ENCODE data around the gene CCDC146. TPM values are rescaled to one million over a fixed set of nuclear protein-coding genes. Genes with fewer than 3 reads are reported as not detected.
A peak's percentile ranks its signal among the peaks of the same experiment; 100 is the strongest.
"Not testable (repeated sequence)": the region's sequence is repeated elsewhere in the genome, so short reads cannot be mapped to it uniquely, and the experiment has no call there.

CCDC146 gene
- total RNA-seq (2022): 1.4 and 2.6 TPM in 2 replicates
- percentile 42 among the genes with signal in this experiment for Bru-seq, nascent RNA
- percentile 53 among the genes with signal in this experiment for BruChase-seq, experiment 1, labeled RNA remaining after a 2-hour chase
- percentile 49 among the genes with signal in this experiment for BruChase-seq, experiment 2, labeled RNA remaining after a 6-hour chase
- long read RNA-seq, partial matches to known transcripts: 0 of 4 reads
- long read RNA-seq, other reads (novel, unspliced or antisense): 4 of 4 reads

GRCh38 chr7:77121860-77122681 is at the start of gene CCDC146:
Gene CCDC146, plus strand, starts transcription at chr7:77122615. Its CDS starts 45,054 bp downstream, at chr7:77167669.
- H3K4me1 Mint-ChIP-seq (ENCODE audit: low read depth, unreplicated experiment); H3K9me3 Mint-ChIP-seq (ENCODE audit: unreplicated experiment); H3K36me3 Mint-ChIP-seq (ENCODE audit: insufficient read depth, unreplicated experiment); H3K4me1 ChIP-seq; H3K9me3 ChIP-seq; BruUV-seq (replicated peaks); H3K27me3 ChIP-seq (replicated peaks; ENCODE audit: control insufficient read depth, insufficient read depth, low read length); H3K27me3 Mint-ChIP-seq (ENCODE audit: insufficient read depth, unreplicated experiment); H3K36me3 ChIP-seq (ENCODE audit: control insufficient read depth, insufficient read depth, low read length): not testable (repeated sequence)
- POLR2A ChIA-PET: interaction anchor here (0.5 to 0.7 kb wide), 3 partner anchors 62 to 954 kb away, joined by 3 to 4 read pairs (median 4); no protein-coding TSS in a partner anchor
- intact Hi-C loops (cut with micrococcal nuclease; ENCODE audit: unreplicated experiment): loop anchor here (1.0 to 2.0 kb wide), 2 partner anchors 125 to 210 kb away; no protein-coding TSS in a partner anchor
- Mint-ChIP-seq H3K4me3 (ENCODE audit: unreplicated experiment) (peak within 1 kb of the TSS; percentile 83), H3K27ac (ENCODE audit: unreplicated experiment) (peak within 1 kb of the TSS; percentile 81)
- DNase-seq: peak; percentile 99
- CTCF ChIA-PET: interaction anchor here (1.2 to 1.3 kb wide), 3 partner anchors 9 to 210 kb away, joined by 9 to 31 read pairs (median 21); no protein-coding TSS in a partner anchor
- peak within 1 kb of the TSS; percentile 89 for H3K4me3 ChIP-seq (ENCODE audit: low read depth, low read length)

DNA sequence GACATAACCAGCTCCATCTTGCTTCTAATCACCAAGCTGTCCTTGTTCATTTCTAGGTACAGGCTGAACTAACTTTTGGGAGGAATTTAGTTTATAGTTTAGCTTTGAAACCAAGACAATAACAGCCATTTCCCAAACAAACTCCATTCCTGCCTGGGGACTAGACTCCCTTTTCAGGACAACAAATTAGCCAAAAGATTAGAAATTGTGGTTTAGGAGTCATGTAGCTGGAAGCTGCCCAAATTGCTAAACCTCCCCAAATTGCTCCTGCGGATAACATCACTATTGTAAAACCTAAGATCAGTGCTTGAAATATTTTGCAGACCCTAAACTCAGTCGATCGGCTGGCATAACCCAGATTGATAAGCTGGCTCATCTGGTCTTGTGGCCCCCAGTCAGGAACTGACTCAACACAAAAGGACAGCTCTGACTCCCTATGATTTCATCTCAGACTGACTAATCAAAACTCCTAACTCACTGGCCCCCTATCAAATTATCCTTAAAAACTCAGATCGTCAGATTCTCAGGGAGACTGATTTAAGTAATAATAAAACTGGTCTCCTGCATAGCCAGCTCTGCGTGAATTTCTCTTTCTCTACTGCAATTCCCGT is 47.5 kb upstream of the CCDC146 start:
- H3K36me3 Mint-ChIP-seq (ENCODE audit: insufficient read depth, unreplicated experiment); H3K4me3 Mint-ChIP-seq (ENCODE audit: unreplicated experiment); H3K27ac Mint-ChIP-seq (ENCODE audit: unreplicated experiment); H3K4me1 ChIP-seq; CTCF ChIA-PET; H3K4me1 Mint-ChIP-seq (ENCODE audit: low read depth, unreplicated experiment); H3K36me3 ChIP-seq (ENCODE audit: control insufficient read depth, insufficient read depth, low read length); H3K9me3 Mint-ChIP-seq (ENCODE audit: unreplicated experiment); BruUV-seq (replicated peaks); POLR2A ChIA-PET; intact Hi-C loops (cut with micrococcal nuclease; ENCODE audit: unreplicated experiment); DNase-seq; H3K9me3 ChIP-seq; H3K27me3 ChIP-seq (replicated peaks; ENCODE audit: control insufficient read depth, insufficient read depth, low read length); H3K27me3 Mint-ChIP-seq (ENCODE audit: insufficient read depth, unreplicated experiment); H3K4me3 ChIP-seq (ENCODE audit: low read depth, low read length): not testable (repeated sequence)

- intact Hi-C loops (cut with micrococcal nuclease; ENCODE audit: unreplicated experiment); H3K9me3 ChIP-seq; H3K4me1 ChIP-seq; CTCF ChIA-PET; H3K27me3 Mint-ChIP-seq (ENCODE audit: insufficient read depth, unreplicated experiment); H3K36me3 Mint-ChIP-seq (ENCODE audit: insufficient read depth, unreplicated experiment); H3K4me1 Mint-ChIP-seq (ENCODE audit: low read depth, unreplicated experiment); H3K36me3 ChIP-seq (ENCODE audit: control insufficient read depth, insufficient read depth, low read length); H3K27ac Mint-ChIP-seq (ENCODE audit: unreplicated experiment); H3K4me3 Mint-ChIP-seq (ENCODE audit: unreplicated experiment); POLR2A ChIA-PET; H3K27me3 ChIP-seq (replicated peaks; ENCODE audit: control insufficient read depth, insufficient read depth, low read length); DNase-seq; H3K9me3 Mint-ChIP-seq (ENCODE audit: unreplicated experiment); H3K4me3 ChIP-seq (ENCODE audit: low read depth, low read length); BruUV-seq (replicated peaks): not testable (repeated sequence)
Measured at GRCh38 chr7:77077060-77077459, 45.4 kb upstream of the CCDC146 start.

GRCh38 chr7:77079112-77079511 is 43.3 kb upstream of the CCDC146 start:
- H3K36me3 ChIP-seq (ENCODE audit: control insufficient read depth, insufficient read depth, low read length); H3K4me1 ChIP-seq; BruUV-seq (replicated peaks); DNase-seq; intact Hi-C loops (cut with micrococcal nuclease; ENCODE audit: unreplicated experiment); POLR2A ChIA-PET; H3K9me3 Mint-ChIP-seq (ENCODE audit: unreplicated experiment); H3K9me3 ChIP-seq; H3K27me3 Mint-ChIP-seq (ENCODE audit: insufficient read depth, unreplicated experiment); H3K4me3 Mint-ChIP-seq (ENCODE audit: unreplicated experiment); H3K4me1 Mint-ChIP-seq (ENCODE audit: low read depth, unreplicated experiment); H3K4me3 ChIP-seq (ENCODE audit: low read depth, low read length); H3K36me3 Mint-ChIP-seq (ENCODE audit: insufficient read depth, unreplicated experiment); H3K27ac Mint-ChIP-seq (ENCODE audit: unreplicated experiment); CTCF ChIA-PET; H3K27me3 ChIP-seq (replicated peaks; ENCODE audit: control insufficient read depth, insufficient read depth, low read length): not testable (repeated sequence)

DNA sequence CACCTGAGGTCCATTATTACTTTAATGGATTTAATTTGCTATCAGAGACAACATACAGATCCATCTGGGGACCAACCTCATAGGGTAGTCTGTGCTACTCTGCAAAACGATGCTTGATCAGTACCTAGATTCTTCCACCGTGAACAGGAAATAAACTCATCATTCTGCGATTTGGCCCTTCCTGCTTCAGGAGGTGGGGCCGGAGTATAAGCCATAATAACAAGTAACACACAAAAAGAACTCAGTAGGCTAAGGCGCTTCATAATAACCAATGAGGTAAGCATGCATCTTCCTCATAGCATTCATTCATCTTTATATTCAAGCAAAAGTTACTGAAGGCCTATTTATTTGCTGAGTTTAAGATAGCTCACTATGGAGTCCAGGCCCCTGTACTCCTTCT is 42.8 kb upstream of the CCDC146 start:
- H3K36me3 ChIP-seq (ENCODE audit: control insufficient read depth, insufficient read depth, low read length); intact Hi-C loops (cut with micrococcal nuclease; ENCODE audit: unreplicated experiment); H3K4me3 Mint-ChIP-seq (ENCODE audit: unreplicated experiment); H3K27ac Mint-ChIP-seq (ENCODE audit: unreplicated experiment); H3K27me3 ChIP-seq (replicated peaks; ENCODE audit: control insufficient read depth, insufficient read depth, low read length); POLR2A ChIA-PET; DNase-seq; H3K9me3 ChIP-seq; H3K4me1 ChIP-seq; H3K4me1 Mint-ChIP-seq (ENCODE audit: low read depth, unreplicated experiment); BruUV-seq (replicated peaks); H3K4me3 ChIP-seq (ENCODE audit: low read depth, low read length); H3K9me3 Mint-ChIP-seq (ENCODE audit: unreplicated experiment); CTCF ChIA-PET; H3K27me3 Mint-ChIP-seq (ENCODE audit: insufficient read depth, unreplicated experiment); H3K36me3 Mint-ChIP-seq (ENCODE audit: insufficient read depth, unreplicated experiment): not testable (repeated sequence)

- H3K4me1 Mint-ChIP-seq (ENCODE audit: low read depth, unreplicated experiment); H3K4me1 ChIP-seq; H3K27me3 Mint-ChIP-seq (ENCODE audit: insufficient read depth, unreplicated experiment); CTCF ChIA-PET; H3K9me3 ChIP-seq; POLR2A ChIA-PET; DNase-seq; H3K27me3 ChIP-seq (replicated peaks; ENCODE audit: control insufficient read depth, insufficient read depth, low read length); H3K4me3 ChIP-seq (ENCODE audit: low read depth, low read length); H3K4me3 Mint-ChIP-seq (ENCODE audit: unreplicated experiment); H3K9me3 Mint-ChIP-seq (ENCODE audit: unreplicated experiment); intact Hi-C loops (cut with micrococcal nuclease; ENCODE audit: unreplicated experiment); H3K27ac Mint-ChIP-seq (ENCODE audit: unreplicated experiment); H3K36me3 Mint-ChIP-seq (ENCODE audit: insufficient read depth, unreplicated experiment); H3K36me3 ChIP-seq (ENCODE audit: control insufficient read depth, insufficient read depth, low read length); BruUV-seq (replicated peaks): not testable (repeated sequence)
Measured at GRCh38 chr7:77080236-77080635, 42.2 kb upstream of the CCDC146 start.

All from Caco-2 (cell line).